Measurements from ENCODE around the gene CYP2C8.
"Not testable (repeated sequence)": the region's sequence is repeated elsewhere in the genome, so short reads cannot be mapped to it uniquely, and the experiment has no call there.

Gene CYP2C8

GRCh38 chr10:95069286-95069685 lies at the start of gene CYP2C8:
TSS of gene CYP2C8 (minus strand) at chr10:95069497. CDS start at chr10:95069402, 95 bp downstream.
- no peak for DNase-seq

DNA sequence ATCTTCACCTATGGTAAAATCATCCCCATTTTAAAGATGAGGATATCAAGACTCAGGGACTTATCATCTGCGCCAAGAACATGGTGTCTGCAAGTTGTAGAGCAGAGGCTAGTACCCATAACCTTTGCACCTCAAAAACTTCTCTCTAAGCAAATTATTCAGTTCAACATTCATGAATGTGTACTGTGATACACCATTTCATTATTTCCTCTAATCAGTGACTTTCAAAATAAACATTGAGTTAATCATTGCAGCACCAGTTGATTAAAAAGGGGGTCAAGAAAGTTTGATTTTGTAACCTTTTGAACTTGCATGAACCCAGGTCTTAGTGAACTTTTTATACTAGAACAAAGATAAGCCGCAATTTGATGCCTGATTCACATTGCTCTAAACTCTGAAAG lies 47.6 kb upstream of the CYP2C8 start:
- no peak for DNase-seq

DNA sequence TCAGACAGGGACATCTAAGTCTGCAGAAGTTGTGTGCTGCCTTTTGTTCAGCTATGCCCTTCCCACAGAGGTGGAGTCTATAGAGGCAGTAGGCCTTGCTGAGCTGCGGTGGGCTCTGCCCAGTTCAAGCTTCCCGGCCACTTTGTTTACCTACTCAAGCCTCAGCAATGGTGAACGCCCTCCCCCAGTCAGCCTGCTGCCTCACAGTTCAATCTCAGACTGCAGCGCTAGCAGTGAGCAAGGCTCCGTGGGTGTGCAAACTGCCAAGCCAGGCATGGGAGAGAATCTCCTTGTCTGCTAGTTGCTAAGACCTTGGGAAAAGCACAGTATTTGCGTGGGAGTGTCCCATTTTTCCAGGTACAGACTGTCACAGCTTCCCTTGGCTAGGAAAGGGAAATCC lies 41.5 kb upstream of the CYP2C8 start:
- not testable (repeated sequence) for DNase-seq

DNA sequence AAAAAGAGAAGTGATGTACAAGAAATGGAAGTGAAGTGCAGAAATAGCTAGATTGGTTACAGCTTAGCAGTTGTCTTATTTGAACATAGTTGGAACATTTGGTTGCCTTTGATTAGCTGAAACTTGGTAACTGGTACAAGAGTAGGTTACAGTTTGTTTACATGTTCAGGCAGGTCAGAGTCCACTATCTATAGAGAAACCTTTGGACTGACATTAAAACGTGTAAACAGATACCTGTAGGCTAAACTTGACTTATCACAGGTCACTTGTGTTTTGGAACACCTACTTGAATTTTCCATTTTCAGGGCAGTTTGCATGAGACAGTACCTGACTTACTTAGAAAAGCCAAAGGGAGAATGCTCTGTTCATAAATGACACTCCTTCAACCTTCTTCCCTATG lies 28.5 kb upstream of the CYP2C8 start:
- DNase-seq = no peak

DNA sequence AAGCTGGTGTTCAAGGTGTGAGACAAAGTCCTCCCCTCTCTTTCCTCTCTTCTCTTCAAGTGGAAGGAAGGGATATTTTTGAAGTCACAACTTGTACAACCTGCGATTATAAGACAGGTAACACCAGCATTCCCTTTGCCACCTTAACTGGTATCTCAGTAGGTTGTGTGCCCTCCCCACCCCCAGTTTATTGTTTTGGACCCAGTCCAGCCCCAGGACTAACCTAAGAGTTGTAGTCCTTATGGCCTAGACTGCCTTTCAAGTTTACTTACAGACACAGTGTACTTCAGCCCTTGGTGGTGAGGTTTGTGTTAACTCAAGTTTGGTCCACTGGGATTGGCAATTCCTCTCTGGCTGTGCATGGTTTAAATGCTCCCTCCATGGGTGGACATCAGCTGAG lies 26.8 kb upstream of the CYP2C8 start:
- DNase-seq = no peak

DNA sequence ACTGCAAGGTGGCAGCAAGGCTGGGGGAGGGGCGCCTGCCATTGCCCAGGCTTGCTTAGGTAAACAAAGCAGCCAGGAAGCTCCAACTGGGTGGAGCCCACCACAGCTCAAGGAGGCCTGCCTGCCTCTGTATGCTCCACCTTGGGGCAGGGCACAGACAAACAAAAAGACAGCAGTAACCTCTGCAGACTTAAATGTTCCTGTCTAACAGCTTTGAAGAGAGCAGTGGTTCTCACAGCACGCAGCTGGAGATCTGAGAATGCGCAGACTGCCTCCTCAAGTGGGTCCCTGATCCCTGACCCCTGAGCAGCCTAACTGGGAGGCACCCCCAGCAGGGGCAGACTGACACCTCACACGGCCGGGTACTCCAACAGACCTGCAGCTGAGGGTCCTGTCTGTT lies 10.3 kb upstream of the CYP2C8 start:
- DNase-seq = not testable (repeated sequence)

DNA sequence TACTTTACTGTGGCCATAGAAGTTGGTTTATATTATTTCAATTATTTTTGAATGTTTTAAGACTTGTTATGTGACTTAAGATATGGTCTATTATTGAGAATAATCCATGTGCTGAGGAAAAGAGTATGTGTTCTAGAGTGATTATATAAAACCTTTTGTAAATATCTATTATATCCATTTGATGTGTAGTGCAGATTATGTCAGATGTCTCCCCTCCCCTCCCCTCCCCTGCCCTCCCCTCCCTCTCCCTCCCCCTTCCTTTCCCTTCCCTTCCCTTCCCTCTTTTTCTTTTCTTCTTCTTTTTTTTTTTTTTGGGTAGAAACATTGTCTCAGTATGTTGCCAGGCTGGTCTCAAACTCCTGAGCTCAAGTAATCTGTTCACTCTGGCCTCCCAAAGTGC lies 8.3 kb upstream of the CYP2C8 start:
- DNase-seq = no peak

DNA sequence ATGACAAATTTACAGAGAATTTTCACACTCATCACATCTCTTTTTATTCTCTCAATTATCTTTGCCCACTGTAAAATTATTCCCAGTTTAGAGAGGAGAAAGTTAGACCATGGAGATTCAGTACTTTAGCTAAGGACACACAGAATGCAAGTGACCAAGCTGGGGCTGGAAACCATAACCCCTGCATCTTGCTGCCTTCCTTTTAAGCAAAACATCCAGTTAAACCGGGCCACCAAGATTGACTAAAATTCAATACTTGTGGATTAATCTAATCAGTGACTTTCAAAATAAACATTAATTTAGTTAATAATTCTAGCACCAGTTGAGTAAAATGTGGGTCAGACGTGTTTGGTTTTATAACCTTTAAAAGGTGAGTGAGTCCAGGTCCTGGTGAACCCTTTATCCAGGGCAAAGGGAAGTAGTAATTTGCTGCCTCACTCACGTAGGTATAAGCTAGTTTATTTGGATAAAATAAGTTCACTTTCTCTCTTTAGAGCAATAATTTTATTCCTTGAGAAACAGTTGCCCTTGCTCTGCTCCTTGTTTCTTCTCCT lies 1.9 kb upstream of the CYP2C8 start:
- DNase-seq = no peak

DNA sequence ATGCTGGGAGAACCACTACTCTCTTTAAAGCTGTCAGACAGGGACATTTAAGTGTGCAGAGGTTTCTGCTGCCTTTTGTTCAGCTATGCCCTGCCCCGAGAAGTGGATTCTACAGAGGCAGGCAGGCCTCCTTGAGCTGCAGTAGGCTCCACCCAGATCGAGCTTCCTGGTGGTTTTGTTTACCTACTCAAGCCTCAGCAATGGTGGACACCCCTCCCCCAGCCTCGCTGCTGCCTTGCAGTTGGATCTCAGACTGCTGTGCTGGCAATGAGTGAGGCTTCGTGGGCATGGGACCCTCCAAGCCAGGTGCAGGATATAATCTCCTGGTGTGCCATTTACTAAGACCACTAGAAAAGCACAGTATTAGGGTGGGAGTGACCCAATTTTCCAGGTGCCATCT lies 5.2 kb downstream of the CYP2C8 start:
- not testable (repeated sequence) for DNase-seq

DNA sequence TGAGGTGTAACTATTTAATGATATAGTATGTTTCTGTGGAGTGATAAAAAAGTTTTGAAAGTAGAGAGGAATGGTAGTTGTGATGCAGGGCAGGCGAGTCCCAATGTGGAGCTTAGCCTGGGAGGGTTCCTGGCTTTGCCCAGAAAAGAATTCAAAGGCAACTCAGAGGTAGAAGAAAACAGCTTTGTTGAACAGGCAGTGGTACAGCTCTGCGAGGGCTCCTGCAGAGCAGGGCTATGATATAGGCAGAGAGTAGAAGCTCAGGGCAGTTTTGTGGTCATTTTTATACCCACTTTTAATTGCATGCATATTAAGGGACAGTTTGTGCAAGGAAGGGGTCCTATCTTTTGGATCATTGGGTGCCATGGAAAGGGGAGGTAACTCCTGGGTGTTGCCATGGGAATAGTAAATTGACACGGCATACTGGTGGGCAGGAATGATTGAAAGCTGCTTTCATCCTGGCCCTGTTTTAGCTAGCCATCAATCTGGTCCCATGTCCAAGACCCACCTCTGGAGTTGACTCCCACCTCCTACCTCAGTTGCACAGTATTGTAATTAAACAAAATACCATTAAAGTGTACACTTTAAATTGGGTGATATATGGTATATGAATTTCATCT lies 12.4 kb downstream of the CYP2C8 start:
- DNase-seq = no peak

GRCh38 chr10:95049919-95050318 lies 19.4 kb downstream of the CYP2C8 start:
- DNase-seq = no peak

DNA sequence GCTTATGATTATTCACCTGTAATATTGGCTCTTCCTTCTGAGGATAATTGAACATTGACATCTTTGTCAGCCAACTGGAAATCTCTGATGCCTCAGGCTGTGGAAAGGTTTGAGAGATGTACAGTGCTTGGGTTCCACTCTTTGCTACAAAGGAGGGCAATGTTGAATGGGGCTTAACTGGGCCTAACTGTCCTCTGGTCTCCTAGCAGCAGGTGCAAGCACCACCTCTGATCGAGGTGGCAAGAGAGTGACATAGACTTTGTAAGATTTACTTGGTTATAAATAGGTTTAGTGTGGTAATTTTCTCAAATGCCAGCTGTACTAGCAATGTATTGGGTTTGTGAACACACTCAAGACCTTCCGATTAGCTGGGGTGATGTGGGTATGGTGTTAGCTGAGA lies 21.1 kb downstream of the CYP2C8 start:
- DNase-seq = no peak

- no peak for DNase-seq
These were observed 30.0 kb downstream of the CYP2C8 start for GRCh38 chr10:95039281-95039680.

- DNase-seq = no peak
These were observed 33.7 kb downstream of the CYP2C8 start for GRCh38 chr10:95035332-95036295.

DNA sequence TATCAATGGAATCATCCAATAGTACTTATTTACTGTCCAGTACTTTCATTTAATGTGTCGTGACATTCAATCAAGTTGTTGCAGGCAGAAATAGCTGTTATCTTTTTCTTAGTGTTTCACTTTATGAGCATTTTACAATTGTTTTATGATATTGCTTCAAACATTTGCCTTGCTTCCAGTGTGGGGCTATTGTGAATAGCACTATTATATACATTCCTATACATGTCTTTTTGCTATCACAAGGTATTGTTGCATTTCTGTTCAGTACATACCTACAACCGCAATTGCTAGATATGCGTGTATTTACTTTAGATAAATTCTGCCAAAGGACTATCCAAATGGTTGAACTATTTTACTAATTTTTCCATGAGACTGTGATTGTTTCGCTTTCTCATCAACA lies 34.9 kb downstream of the CYP2C8 start:
- no peak for DNase-seq

DNA sequence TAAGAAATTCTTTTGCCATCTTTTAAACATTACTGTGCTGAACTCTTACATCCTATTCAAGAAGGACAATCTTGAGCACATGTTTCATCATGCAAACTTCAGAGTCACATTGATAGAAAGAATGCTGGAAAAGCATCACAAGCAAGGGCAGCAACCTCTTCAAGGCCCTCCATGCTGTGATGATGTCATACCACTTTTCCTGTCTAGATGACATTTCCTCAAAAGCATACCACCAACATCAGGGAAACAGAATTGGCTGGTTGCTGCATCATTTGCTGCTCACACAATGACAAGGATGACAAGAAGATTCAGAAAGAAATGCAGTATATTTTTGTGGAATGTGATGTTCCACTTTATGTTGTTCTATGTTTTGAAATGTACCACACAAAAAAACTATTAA lies 37.6 kb downstream of the CYP2C8 start:
- DNase-seq = no peak

DNA sequence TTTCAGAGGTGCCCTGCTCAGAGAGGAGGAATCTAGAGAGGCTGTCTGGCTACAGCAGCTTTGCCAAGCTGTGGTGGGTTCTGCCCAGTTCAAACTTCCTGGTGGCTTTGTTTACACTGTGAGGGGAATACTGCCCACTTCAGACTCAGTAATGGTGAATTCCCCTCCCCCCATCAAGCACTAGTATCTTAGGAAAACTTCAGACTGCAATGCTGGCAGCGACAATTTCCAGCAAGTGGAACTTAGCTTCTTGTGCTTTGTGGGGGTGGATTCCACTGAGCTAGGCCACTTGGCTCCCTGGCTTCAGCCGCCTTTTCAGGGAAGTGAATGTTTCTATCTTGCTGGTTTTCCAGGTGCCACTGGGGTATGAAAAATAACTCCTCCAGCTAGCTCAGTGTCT lies 42.8 kb downstream of the CYP2C8 start:
- DNase-seq = no peak

DNA sequence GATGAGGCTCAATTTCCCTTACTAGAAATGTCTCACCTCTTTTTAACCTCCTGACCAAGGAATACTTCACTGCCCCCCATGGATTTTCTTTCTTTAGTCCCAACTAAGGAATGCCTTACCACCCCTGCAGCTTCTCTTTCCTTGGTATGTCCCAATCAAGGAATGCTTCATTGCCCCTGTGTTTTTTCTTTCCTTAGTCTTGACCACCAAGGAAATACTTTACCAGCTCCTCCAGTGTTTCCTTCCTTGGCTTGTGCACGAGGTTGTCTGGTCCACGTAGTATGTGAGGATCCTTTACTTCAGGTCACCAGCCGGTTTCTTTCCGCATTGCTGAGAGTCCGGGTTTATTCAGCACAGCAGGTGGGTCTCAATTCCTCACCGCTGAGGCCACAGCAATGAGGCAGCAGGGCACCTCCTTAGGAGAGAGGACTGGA lies 71.5 kb downstream of the CYP2C8 start:
- no peak for DNase-seq

DNA sequence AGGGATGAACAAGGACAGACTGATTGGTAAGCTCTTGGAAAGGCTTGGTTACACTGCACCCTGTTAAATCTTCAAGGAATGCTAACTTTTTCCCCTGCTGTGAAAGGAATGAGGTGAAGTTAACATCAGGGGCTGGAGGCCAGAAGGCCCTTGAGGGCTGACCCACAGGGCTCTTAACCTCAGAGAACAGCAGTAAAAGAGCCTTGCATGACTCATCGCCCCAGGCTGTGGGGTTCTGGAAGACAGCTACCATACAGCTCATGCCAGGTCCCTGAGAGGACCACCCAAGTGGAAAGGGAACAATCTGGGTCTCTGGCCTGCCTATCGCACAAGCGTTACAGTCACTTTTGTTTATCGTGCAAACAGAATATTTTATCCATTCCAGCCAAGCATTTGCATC lies 76.5 kb downstream of the CYP2C8 start:
- DNase-seq = no peak

DNA sequence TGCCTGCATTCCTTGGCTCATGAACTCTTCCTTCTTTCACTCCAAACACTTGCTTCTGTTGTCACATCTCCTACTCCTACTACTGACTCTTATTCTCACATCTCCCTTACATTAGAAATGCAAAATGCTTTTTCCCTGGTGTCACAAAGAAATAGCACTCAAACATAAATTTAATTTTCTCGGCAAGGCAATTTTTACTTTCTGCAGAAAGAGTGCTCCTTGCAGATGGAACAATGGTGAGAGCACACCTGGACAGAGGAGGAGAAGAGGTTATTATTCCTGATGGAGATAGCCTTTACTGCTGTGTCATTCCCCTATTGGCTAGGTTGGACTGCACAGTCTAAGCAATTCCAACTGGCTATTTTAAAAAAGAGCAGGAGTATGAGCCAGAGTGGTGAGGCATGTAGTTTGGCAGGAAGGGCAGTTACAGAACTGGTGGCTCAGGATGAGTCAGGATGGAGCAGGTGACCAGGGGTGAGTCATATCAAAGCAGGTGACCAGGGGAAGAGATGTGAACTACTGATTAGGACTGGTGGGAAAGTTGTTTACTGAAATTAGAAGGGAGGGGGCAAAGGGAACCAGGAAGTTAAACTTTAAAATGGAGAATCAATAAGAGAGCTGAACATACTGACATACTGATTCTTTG lies 77.9 kb downstream of the CYP2C8 start:
- no peak for DNase-seq

GRCh38 chr10:94989192-94989591 lies 80.1 kb downstream of the CYP2C8 start:
- DNase-seq = no peak
